GM21515 (cell line): ENCODE data around the gene NIPA2.

ENCODE experiments used
- ATAC-seq: cut with Tn5 transposase; IDR thresholded peaks from one replicate; pipeline ENCODE4 v1.9.1; 2021; ENCODE audit not compliant: unreplicated experiment

Gene NIPA2

GRCh38 chr15:22874966-22875365 is 36.5 kb downstream of the NIPA2 start:
- no peak for ATAC-seq

- ATAC-seq = no peak
Observed at GRCh38 chr15:22877117-22877516, 38.7 kb downstream of the NIPA2 start.

GRCh38 chr15:22877607-22878006 is 39.1 kb downstream of the NIPA2 start:
- ATAC-seq = no peak

- ATAC-seq = no peak
Observed at GRCh38 chr15:22878103-22878502, 39.6 kb downstream of the NIPA2 start.

- ATAC-seq = no peak
Observed at GRCh38 chr15:22880068-22880980, 41.9 kb downstream of the NIPA2 start.

GRCh38 chr15:22880981-22881738 is 42.7 kb downstream of the NIPA2 start:
- no peak for ATAC-seq

GRCh38 chr15:22881739-22882440 is 43.4 kb downstream of the NIPA2 start:
- ATAC-seq = no peak

- no peak for ATAC-seq
Observed at GRCh38 chr15:22883196-22883595, 44.7 kb downstream of the NIPA2 start.

GRCh38 chr15:22884344-22884743 is 45.9 kb downstream of the NIPA2 start:
- no peak for ATAC-seq

- no peak for ATAC-seq
Observed at GRCh38 chr15:22885120-22885519, 46.7 kb downstream of the NIPA2 start.

GRCh38 chr15:22887157-22887951 is 48.9 kb downstream of the NIPA2 start:
- no peak for ATAC-seq

- no peak for ATAC-seq
Observed at GRCh38 chr15:22888120-22888859, 49.8 kb downstream of the NIPA2 start.

GRCh38 chr15:22889146-22889818 is 50.8 kb downstream of the NIPA2 start:
- no peak for ATAC-seq

GRCh38 chr15:22890296-22890695 is 51.8 kb downstream of the NIPA2 start:
- ATAC-seq = no peak

- ATAC-seq = no peak
Observed at GRCh38 chr15:22891426-22892210, 53.2 kb downstream of the NIPA2 start.

GRCh38 chr15:22892333-22892732 is 53.9 kb downstream of the NIPA2 start:
- ATAC-seq = no peak

GRCh38 chr15:22893081-22893480 is 54.6 kb downstream of the NIPA2 start:
- ATAC-seq = no peak

GRCh38 chr15:22893881-22894280 is 55.4 kb downstream of the NIPA2 start:
- no peak for ATAC-seq
